ENCODE results near the gene CDH12. TPM values are rescaled to one million over a fixed set of nuclear protein-coding genes. Genes with fewer than 3 reads are reported as not detected.

The CDH12 gene
- total RNA-seq, 1 experiment from 2014 or later: not detected

DNA sequence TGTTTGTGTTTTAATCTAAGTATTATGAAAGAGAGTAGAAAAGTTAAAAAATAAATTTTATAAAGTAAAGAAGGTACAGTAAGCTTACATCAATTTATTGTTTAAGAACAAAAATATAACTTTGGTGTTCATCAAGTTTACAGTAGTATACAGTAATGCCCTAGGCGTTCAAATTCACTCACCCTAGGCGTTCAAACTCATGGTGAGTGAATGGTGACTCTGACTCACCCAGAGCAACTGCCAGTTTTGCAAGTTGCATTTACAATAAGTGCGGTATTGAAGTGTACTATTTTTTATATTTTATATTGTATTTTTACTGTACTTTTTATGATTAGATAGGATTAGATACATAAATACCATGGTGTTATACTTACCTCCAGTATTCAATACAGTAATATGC lies 421.3 kb downstream of the CDH12 start:
- H2BK12ac ChIP-seq (ENCODE audit: insufficient read length, low read depth, low read length): no peak overlapping the region
- H2BK120ac ChIP-seq (ENCODE audit: low read depth, low read length, poor library complexity, severe bottlenecking): no peak overlapping the region
- H4K91ac ChIP-seq (ENCODE audit: insufficient read length, low read depth, low read length): no peak overlapping the region
- no peaks in the 10 kb centered on the region for H4K20me1 ChIP-seq (ENCODE audit: control insufficient read depth, insufficient read depth, insufficient read length)
- no peaks in the 10 kb centered on the region for H3K23me2 ChIP-seq (ENCODE audit: insufficient read length, low read depth, low read length, poor library complexity, severe bottlenecking)
- Mint-ChIP-seq H3K27ac (no peak overlapping the region), H3K9me3 (no peaks in the 10 kb centered on the region; a peak in 1 of 5 replicates), H3K36me3 (ENCODE audit: insufficient read depth in 1 of 3, low read depth in 3 of 3) (no peaks in the 10 kb centered on the region), H3K4me1 (no peaks in the 10 kb centered on the region), H3K27me3 (ENCODE audit: low read depth) (no peaks in the 10 kb centered on the region), H3K4me3 (no peak overlapping the region)
- no peak overlapping the region for H2AK5ac ChIP-seq (ENCODE audit: insufficient read length, low read length)
- H3K4me1 ChIP-seq (ENCODE audit: insufficient read depth, low read length): no peaks in the 10 kb centered on the region
- H2BK20ac ChIP-seq (ENCODE audit: low read depth, low read length, poor library complexity, severe bottlenecking): no peak overlapping the region
- no peak for DNase-seq
- H3K27me3 ChIP-seq (ENCODE audit: insufficient read depth, low read length): no peaks in the 10 kb centered on the region
- no peak overlapping the region for H3K4me2 ChIP-seq (ENCODE audit: insufficient read depth, insufficient read length, low read length)
- no peak overlapping the region for H3K9ac ChIP-seq (ENCODE audit: extremely low read depth, insufficient read length, low read length)
- no peak overlapping the region for H4K5ac ChIP-seq (ENCODE audit: insufficient read length, low read depth, low read length)
- no peaks in the 10 kb centered on the region for H3K9me3 ChIP-seq (ENCODE audit: control insufficient read depth, low read depth, low read length)
- no peak overlapping the region for H3T11ph ChIP-seq (ENCODE audit: low read length)
- no peak overlapping the region for H3K18ac ChIP-seq (ENCODE audit: insufficient read length, low read depth, low read length)
- H3K79me2 ChIP-seq (ENCODE audit: insufficient read depth, low read length): no peaks in the 10 kb centered on the region
- no peaks in the 10 kb centered on the region for H3K79me1 ChIP-seq (ENCODE audit: insufficient read depth, low read depth, low read length, poor library complexity, severe bottlenecking)
- no peak overlapping the region for H3K14ac ChIP-seq (ENCODE audit: insufficient read depth, low read length)
- no peak overlapping the region for H3K23ac ChIP-seq (ENCODE audit: insufficient read length, low read depth, low read length)
- H2BK15ac ChIP-seq (ENCODE audit: low read depth, low read length): no peak overlapping the region
- H4K8ac ChIP-seq (replicated peaks; ENCODE audit: insufficient read length, low read depth, low read length): no peak overlapping the region
- no peak overlapping the region for H2AFZ ChIP-seq (ENCODE audit: low read length)
- WGBS (ENCODE audit: extremely low coverage, insufficient read length, low lambda C conversion rate): no CpG with 5 or more reads among the region's 3 CpGs
- H2BK5ac ChIP-seq (ENCODE audit: insufficient read length, low read length): no peak overlapping the region
- H3K56ac ChIP-seq (ENCODE audit: insufficient read length, low read depth, low read length): no peak overlapping the region
- TF ChIP-seq, protein P1, sequence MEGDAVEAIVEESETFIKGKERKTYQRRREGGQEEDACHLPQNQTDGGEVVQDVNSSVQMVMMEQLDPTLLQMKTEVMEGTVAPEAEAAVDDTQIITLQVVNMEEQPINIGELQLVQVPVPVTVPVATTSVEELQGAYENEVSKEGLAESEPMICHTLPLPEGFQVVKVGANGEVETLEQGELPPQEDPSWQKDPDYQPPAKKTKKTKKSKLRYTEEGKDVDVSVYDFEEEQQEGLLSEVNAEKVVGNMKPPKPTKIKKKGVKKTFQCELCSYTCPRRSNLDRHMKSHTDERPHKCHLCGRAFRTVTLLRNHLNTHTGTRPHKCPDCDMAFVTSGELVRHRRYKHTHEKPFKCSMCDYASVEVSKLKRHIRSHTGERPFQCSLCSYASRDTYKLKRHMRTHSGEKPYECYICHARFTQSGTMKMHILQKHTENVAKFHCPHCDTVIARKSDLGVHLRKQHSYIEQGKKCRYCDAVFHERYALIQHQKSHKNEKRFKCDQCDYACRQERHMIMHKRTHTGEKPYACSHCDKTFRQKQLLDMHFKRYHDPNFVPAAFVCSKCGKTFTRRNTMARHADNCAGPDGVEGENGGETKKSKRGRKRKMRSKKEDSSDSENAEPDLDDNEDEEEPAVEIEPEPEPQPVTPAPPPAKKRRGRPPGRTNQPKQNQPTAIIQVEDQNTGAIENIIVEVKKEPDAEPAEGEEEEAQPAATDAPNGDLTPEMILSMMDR (conservative IDR thresholded peaks at IDR 0.05): no peak
- no peak overlapping the region for H3K27ac ChIP-seq (ENCODE audit: insufficient read length, low read depth, low read length)
- no peak overlapping the region for H3K4ac ChIP-seq (ENCODE audit: low read depth, low read length)
